Measurements from ENCODE around the gene LRRC39.

DNA sequence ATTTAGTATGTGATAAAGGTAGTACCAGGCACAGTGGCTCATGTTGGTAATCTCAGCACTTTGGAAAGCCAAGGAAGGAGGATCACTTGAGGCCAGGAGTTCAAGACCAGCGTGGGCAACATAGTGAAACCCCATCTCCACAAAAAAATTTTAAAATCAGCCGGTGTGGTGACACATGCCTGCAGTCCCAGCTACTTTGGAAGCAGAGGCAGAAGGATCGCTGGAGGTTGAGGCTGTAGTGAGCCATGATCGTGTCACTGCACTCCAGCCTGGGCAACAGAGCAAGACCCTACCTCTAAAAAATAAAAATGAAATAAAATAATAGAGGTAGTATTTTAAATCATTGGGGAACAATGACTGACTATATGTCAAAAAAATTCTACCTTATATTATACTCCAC lies 62.5 kb downstream of the LRRC39 start:
- TF ChIP-seq POLR2A (IDR thresholded peaks at IDR 0.05): no peak
- TF ChIP-seq, protein P1, sequence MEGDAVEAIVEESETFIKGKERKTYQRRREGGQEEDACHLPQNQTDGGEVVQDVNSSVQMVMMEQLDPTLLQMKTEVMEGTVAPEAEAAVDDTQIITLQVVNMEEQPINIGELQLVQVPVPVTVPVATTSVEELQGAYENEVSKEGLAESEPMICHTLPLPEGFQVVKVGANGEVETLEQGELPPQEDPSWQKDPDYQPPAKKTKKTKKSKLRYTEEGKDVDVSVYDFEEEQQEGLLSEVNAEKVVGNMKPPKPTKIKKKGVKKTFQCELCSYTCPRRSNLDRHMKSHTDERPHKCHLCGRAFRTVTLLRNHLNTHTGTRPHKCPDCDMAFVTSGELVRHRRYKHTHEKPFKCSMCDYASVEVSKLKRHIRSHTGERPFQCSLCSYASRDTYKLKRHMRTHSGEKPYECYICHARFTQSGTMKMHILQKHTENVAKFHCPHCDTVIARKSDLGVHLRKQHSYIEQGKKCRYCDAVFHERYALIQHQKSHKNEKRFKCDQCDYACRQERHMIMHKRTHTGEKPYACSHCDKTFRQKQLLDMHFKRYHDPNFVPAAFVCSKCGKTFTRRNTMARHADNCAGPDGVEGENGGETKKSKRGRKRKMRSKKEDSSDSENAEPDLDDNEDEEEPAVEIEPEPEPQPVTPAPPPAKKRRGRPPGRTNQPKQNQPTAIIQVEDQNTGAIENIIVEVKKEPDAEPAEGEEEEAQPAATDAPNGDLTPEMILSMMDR (IDR thresholded peaks at IDR 0.05): no peak

All from transverse colon (tissue), 3 donors.